GM12875 (cell line): ENCODE measurements around the gene GTF3C5.
"Not testable (repeated sequence)": the region's sequence is repeated elsewhere in the genome, so short reads cannot be mapped to it uniquely, and the experiment has no call there.

ENCODE experiments used
- H3K4me3 ChIP-seq: one replicate; pipeline ENCODE4 v1.5.1; 2011; ENCODE audit warnings: low read depth, low read length, control low read depth
- CTCF ChIP-seq: IDR thresholded peaks from 2 replicates; pipeline ENCODE4 v1.5.1; 2011; ENCODE audit warnings: low read depth, mild to moderate bottlenecking, control low read depth, inconsistent platforms, low read length, moderate library complexity, borderline replicate concordance; ENCODE audit not compliant: insufficient read depth

Gene GTF3C5

GRCh38 chr9:133060417-133060841 lies 29.6 kb downstream of the GTF3C5 start:
- no peak for TF ChIP-seq CTCF
- H3K4me3 ChIP-seq: no peak overlapping the region

- H3K4me3 ChIP-seq: not testable (repeated sequence)
Measured at GRCh38 chr9:133061019-133061763, 30.4 kb downstream of the GTF3C5 start.

GRCh38 chr9:133061764-133062145 lies 31.0 kb downstream of the GTF3C5 start, which contains the start of gene CEL:
Gene CEL, plus strand, starts transcription at chr9:133061981. Its CDS starts 22 bp downstream, at chr9:133062003.
- not testable (repeated sequence) for H3K4me3 ChIP-seq

- H3K4me3 ChIP-seq: not testable (repeated sequence)
Measured at GRCh38 chr9:133062569-133062968, 31.8 kb downstream of the GTF3C5 start.

- TF ChIP-seq CTCF: no peak
- no peak overlapping the region for H3K4me3 ChIP-seq
Measured at GRCh38 chr9:133063159-133063499, 32.3 kb downstream of the GTF3C5 start.

GRCh38 chr9:133063500-133064231 lies 32.9 kb downstream of the GTF3C5 start:
- H3K4me3 ChIP-seq: no peak overlapping the region
- no peak for TF ChIP-seq CTCF

GRCh38 chr9:133064241-133065069 lies 33.7 kb downstream of the GTF3C5 start:
- no peak for TF ChIP-seq CTCF

GRCh38 chr9:133065070-133065388 lies 34.2 kb downstream of the GTF3C5 start:
- TF ChIP-seq CTCF: no peak
- no peak overlapping the region for H3K4me3 ChIP-seq

More at GRCh38 chr9:133064241-133065069, 33.7 kb downstream of the GTF3C5 start:
- H3K4me3 ChIP-seq: no peak overlapping the region
